A549 (cell line): ENCODE data around the gene C2CD2.

Experiments
- CTCF ChIP-seq: fragments of >200 bp; sonication (Bioruptor Twin); formaldehyde crosslinking; IDR thresholded peaks from 3 replicates; pipeline ENCODE4 v1.5.1; 2016
- EP300 ChIP-seq, 2 experiments: fragments of >200 bp; sonication (Bioruptor Twin); formaldehyde crosslinking; IDR thresholded peaks; 2 replicates in 1 of 2; 3 replicates in 1 of 2; pipeline ENCODE4 v1.6.1; 2016 to 2017
- POLR2A ChIP-seq: IDR thresholded peaks from 2 replicates; pipeline ENCODE4 v1.6.1; 2012; ENCODE audit warnings: mild to moderate bottlenecking, low read length

DNA sequence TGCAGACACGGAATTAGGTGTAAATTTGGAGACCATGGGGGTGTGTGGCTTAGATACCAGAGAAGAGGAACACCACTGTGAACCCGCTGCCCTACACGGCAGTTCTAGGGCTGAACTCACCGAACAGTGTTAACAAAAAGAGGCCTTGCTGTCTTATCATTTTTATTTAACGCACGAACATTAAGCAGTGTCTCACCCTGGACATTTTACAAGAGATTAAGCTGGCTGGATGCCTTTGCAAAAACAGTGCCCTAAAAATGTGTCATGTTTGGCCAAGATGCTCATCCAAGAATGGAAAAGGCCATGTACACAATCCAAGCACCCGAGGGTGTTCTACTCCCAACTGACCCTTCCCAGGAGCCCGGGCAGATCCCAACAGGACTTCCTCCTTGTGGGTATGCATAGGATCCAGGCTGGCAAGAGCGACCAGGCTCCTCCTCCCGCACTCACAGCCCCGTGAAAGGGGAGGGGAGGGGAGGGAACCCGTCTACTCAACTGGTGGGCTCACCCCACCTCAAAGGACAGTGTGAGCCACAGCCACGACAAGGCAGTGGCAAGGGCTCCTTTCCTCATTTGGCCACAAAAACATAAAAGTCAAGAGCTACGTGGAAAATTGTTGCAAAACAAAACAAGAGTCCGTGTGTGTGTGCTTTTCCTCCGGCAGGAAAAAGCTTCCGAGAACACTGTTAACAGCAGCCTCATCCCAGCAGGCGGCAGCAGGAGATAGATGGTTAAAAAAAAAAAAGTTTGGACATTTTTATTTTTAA is 20.3 kb downstream of the C2CD2 start:
- TF ChIP-seq POLR2A (no peak), CTCF (no peak), EP300 (IDR thresholded peaks at IDR 0.05) (no peak)
